PC-9 (cell line): ENCODE data around the gene CDK6. TPM values are rescaled to one million over a fixed set of nuclear protein-coding genes. Genes with fewer than 3 reads are reported as not detected.

ENCODE experiments used
- BruUV-seq: library from RNA; stranded (reverse); fragments of 400-500 nt; replicated peaks from 2 replicates; lab custom pipeline; 2021; lab: Mats Ljungman, UMichigan
- CTCF ChIA-PET: fragments of 300-600 bp; sonication (Branson Sonifier 250); formaldehyde crosslinking; loops from one replicate; lab custom pipeline; 2022; ENCODE audit warnings: antibody characterized with exemption; lab: Charles Lee
- POLR2A ChIA-PET: fragments of 300-600 bp; sonication (Branson Sonifier 250); formaldehyde crosslinking; loops from one replicate; lab custom pipeline; 2022; ENCODE audit warnings: antibody characterized with exemption; ENCODE audit not compliant: unreplicated experiment; lab: Charles Lee
- DNase-seq, 2 experiments: peaks; one replicate each; pipeline versions ENCODE4 v3.0.0 to v3.0.0-alpha.2; 2015 to 2022; ENCODE audit warnings: mixed read lengths in 1 of 2
- H2AFZ ChIP-seq: fragments of 200-600 bp; sonication (generic); 2 replicates; pipeline ENCODE4 v1.8.1; 2017; ENCODE audit warnings: antibody characterized with exemption
- H3F3A ChIP-seq: fragments of 200-600 bp; sonication (generic); 2 replicates; pipeline ENCODE4 v1.8.1; 2017; ENCODE audit warnings: antibody characterized with exemption, mild to moderate bottlenecking, low read depth; ENCODE audit not compliant: insufficient read depth
- H3K27ac ChIP-seq: fragments of 200-600 bp; sonication (generic); 2 replicates; pipeline ENCODE4 v1.6.1; 2016; ENCODE audit warnings: mixed run types
- H3K27me3 ChIP-seq: fragments of 200-600 bp; sonication (generic); 2 replicates; pipeline ENCODE4 v1.6.1; 2016; ENCODE audit warnings: low read depth, mixed run types; ENCODE audit not compliant: insufficient read depth
- H3K36me3 ChIP-seq: fragments of 200-600 bp; sonication (generic); 2 replicates; pipeline ENCODE4 v1.6.1; 2016; ENCODE audit warnings: low read depth, mixed run types
- H3K4me1 ChIP-seq: fragments of 200-600 bp; sonication (generic); replicated peaks from 2 replicates; pipeline ENCODE4 v1.6.1; 2016; ENCODE audit warnings: mixed run types; ENCODE audit not compliant: insufficient read depth
- H3K4me2 ChIP-seq: fragments of 200-600 bp; sonication (generic); 2 replicates; pipeline ENCODE4 v1.6.1; 2017; ENCODE audit warnings: mixed run types
- H3K4me3 ChIP-seq: fragments of 200-600 bp; sonication (generic); 2 replicates; pipeline ENCODE4 v1.6.1; 2016; ENCODE audit warnings: mixed run types
- H3K79me2 ChIP-seq: fragments of 200-600 bp; sonication (generic); 2 replicates; pipeline ENCODE4 v1.6.1; 2017; ENCODE audit warnings: low read depth, mixed run types
- H3K9me2 ChIP-seq: fragments of 200-600 bp; sonication (generic); 2 replicates; pipeline ENCODE4 v1.8.1; 2017; ENCODE audit warnings: mild to moderate bottlenecking; ENCODE audit not compliant: insufficient read depth
- H3K9me3 ChIP-seq: fragments of 200-600 bp; sonication (generic); 2 replicates; pipeline ENCODE4 v1.8.1; 2016; ENCODE audit warnings: low read depth; ENCODE audit not compliant: insufficient read depth
- H4K20me1 ChIP-seq: fragments of 200-600 bp; sonication (generic); 2 replicates; pipeline ENCODE4 v1.8.1; 2017; ENCODE audit not compliant: insufficient read depth
- CTCF ChIP-seq: fragments of 200-600 bp; sonication (generic); conservative IDR thresholded peaks from 2 replicates; pipeline ENCODE4 v1.6.1; 2017; ENCODE audit warnings: mixed run types, antibody characterized with exemption, mild to moderate bottlenecking, moderate library complexity
- EZH2 ChIP-seq: fragments of 200-600 bp; sonication (generic); IDR thresholded peaks from 2 replicates; pipeline ENCODE4 v1.8.0; 2017; ENCODE audit warnings: antibody characterized with exemption, low read depth
- intact Hi-C: fragments of 100-400 bp; cut with micrococcal nuclease; formaldehyde crosslinking; loops from one replicate; pipeline ENCODE4 v1.10.0; 2022; ENCODE audit not compliant: unreplicated experiment
- total RNA-seq: library from RNA; stranded (reverse); gene quantifications from 2 replicates; pipeline ENCODE4 v1.2.3, GENCODE V29; 2021

Gene CDK6
- total RNA-seq, 1 experiment from 2014 or later, result 49.5 TPM

GRCh38 chr7:92631067-92631849 is 205.1 kb downstream of the CDK6 start:
- intact Hi-C loops, result no loop called here
- TF ChIP-seq CTCF (no peak), EZH2 (no peak)
- no peak overlapping the region for H2AFZ ChIP-seq
- H3K36me3 ChIP-seq, result 0 out of 2 replicates have a peak, but pooled peaks cover 6% of the 10 kb centered on the region
- H3K4me2 ChIP-seq, result no peak overlapping the region
- H3K79me2 ChIP-seq, result peaks cover 12% of the 10 kb centered on the region; the same call in 1 of the 2 replicates
- H3K9me3 ChIP-seq, result no peaks in the 10 kb centered on the region; the same call in none of the 2 replicates
- ChIA-PET CTCF (no interaction called here), POLR2A (no interaction called here)
- H3K27me3 ChIP-seq, result no peaks in the 10 kb centered on the region
- no peaks in the 10 kb centered on the region; the same call in 1 of the 2 replicates for H4K20me1 ChIP-seq
- no TSS peak for BruUV-seq
- no peak overlapping the region for H3K27ac ChIP-seq
- H3K4me1 ChIP-seq, result peaks cover 42% of the 10 kb centered on the region
- peaks cover 28% of the 10 kb centered on the region for H3F3A ChIP-seq
- H3K4me3 ChIP-seq, result no peak overlapping the region
- no peaks in the 10 kb centered on the region for H3K9me2 ChIP-seq
- DNase-seq, result no peak

GRCh38 chr7:92629779-92630178 is 206.6 kb downstream of the CDK6 start:
- CTCF ChIA-PET, result no interaction called here

GRCh38 chr7:92627956-92628355 is 208.4 kb downstream of the CDK6 start:
- BruUV-seq, result no TSS peak
- H3K27ac ChIP-seq, result no peak overlapping the region
- no peak overlapping the region for H3K4me2 ChIP-seq
- no peaks in the 10 kb centered on the region for H3K9me2 ChIP-seq
- no peaks in the 10 kb centered on the region for H3K27me3 ChIP-seq
- H3K36me3 ChIP-seq, result 0 out of 2 replicates have a peak, but pooled peaks cover 7% of the 10 kb centered on the region
- no peak for DNase-seq
- peaks cover 3% of the 10 kb centered on the region for H3F3A ChIP-seq
- ChIA-PET CTCF (no interaction called here), POLR2A (interaction anchor here (0.6 kb wide), 1 partner anchor 16 kb away, joined by 4 read pairs; no protein-coding TSS in a partner anchor)
- H3K4me3 ChIP-seq, result no peak overlapping the region
- H3K9me3 ChIP-seq, result no peaks in the 10 kb centered on the region; the same call in none of the 2 replicates
- H3K4me1 ChIP-seq, result peaks cover 24% of the 10 kb centered on the region
- intact Hi-C loops, result no loop called here
- TF ChIP-seq CTCF, result no peak
- TF ChIP-seq EZH2, result no peak
- H2AFZ ChIP-seq, result no peak overlapping the region
- no peaks in the 10 kb centered on the region; the same call in 1 of the 2 replicates for H4K20me1 ChIP-seq
- H3K79me2 ChIP-seq, result peaks cover 18% of the 10 kb centered on the region; the same call in 1 of the 2 replicates

More at GRCh38 chr7:92629779-92630178, 206.6 kb downstream of the CDK6 start:
- H3F3A ChIP-seq, result peaks cover 21% of the 10 kb centered on the region
- no peak for DNase-seq
- no peak overlapping the region for H2AFZ ChIP-seq
- H3K79me2 ChIP-seq, result peaks cover 12% of the 10 kb centered on the region; the same call in 1 of the 2 replicates
- peaks cover 42% of the 10 kb centered on the region for H3K4me1 ChIP-seq
- H3K4me2 ChIP-seq, result no peak overlapping the region
- no TSS peak for BruUV-seq
- no peaks in the 10 kb centered on the region for H3K27me3 ChIP-seq
- H3K9me2 ChIP-seq, result no peaks in the 10 kb centered on the region
- intact Hi-C loops, result no loop called here
- no peak overlapping the region for H3K4me3 ChIP-seq
- no peak overlapping the region for H3K27ac ChIP-seq
- TF ChIP-seq EZH2, result no peak
- no peak for TF ChIP-seq CTCF
- POLR2A ChIA-PET, result no interaction called here
- H3K36me3 ChIP-seq, result 0 out of 2 replicates have a peak, but pooled peaks cover 6% of the 10 kb centered on the region
- H3K9me3 ChIP-seq, result no peaks in the 10 kb centered on the region; the same call in none of the 2 replicates
- no peaks in the 10 kb centered on the region; the same call in 1 of the 2 replicates for H4K20me1 ChIP-seq
